Dermis microvascular lymphatic vessel endothelial cell (primary cell): Measurements from ENCODE around the gene LAIR1. TPM values are rescaled to one million over a fixed set of nuclear protein-coding genes. Genes with fewer than 3 reads are reported as not detected.
A peak's percentile ranks its signal among the peaks of the same experiment; 100 is the strongest.
"Not testable (repeated sequence)": the region's sequence is repeated elsewhere in the genome, so short reads cannot be mapped to it uniquely, and the experiment has no call there.

Source experiments
- DNase-seq, 2 donors: peaks; one replicate each; pipeline versions ENCODE4 v3.0.0 to v3.0.0-alpha.2; 2010; ENCODE audit warnings: low read depth in 2 of 2
- total RNA-seq: library from RNA; depleted of rRNA; stranded (reverse); fragments of >200 nt; gene quantifications from 2 replicates; pipeline ENCODE4 v1.2.1, GENCODE V29; 2014

The LAIR1 gene
- not detected in 2 replicates for total RNA-seq

GRCh38 chr19:54364775-54365257 lies at the start of gene LAIR1:
Gene LAIR1 (minus strand): TSS chr19:54364931. CDS start chr19:54364804, 127 bp downstream.
- DNase-seq: no peak

- DNase-seq: no peak
These were observed 49.4 kb upstream of the LAIR1 start for GRCh38 chr19:54414156-54414555.

- no peak for DNase-seq
These were observed 48.1 kb upstream of the LAIR1 start for GRCh38 chr19:54412877-54413276.

GRCh38 chr19:54411033-54411432 lies 46.3 kb upstream of the LAIR1 start:
- no peak for DNase-seq

- DNase-seq: no peak
These were observed 43.8 kb upstream of the LAIR1 start for GRCh38 chr19:54408456-54409026.

- no peak for DNase-seq
These were observed 43.0 kb upstream of the LAIR1 start for GRCh38 chr19:54407780-54408179.

- no peak for DNase-seq
These were observed 40.9 kb upstream of the LAIR1 start for GRCh38 chr19:54405628-54406027.

GRCh38 chr19:54403054-54403453 lies 38.3 kb upstream of the LAIR1 start:
- DNase-seq: no peak

GRCh38 chr19:54400913-54401312 lies 36.2 kb upstream of the LAIR1 start:
- no peak for DNase-seq

- DNase-seq: no peak
These were observed 34.5 kb upstream of the LAIR1 start for GRCh38 chr19:54399189-54399588.

- DNase-seq: no peak
These were observed 31.0 kb upstream of the LAIR1 start for GRCh38 chr19:54395685-54396084.

GRCh38 chr19:54393381-54393780 lies 28.6 kb upstream of the LAIR1 start:
- DNase-seq: no peak

- no peak for DNase-seq
These were observed 27.4 kb upstream of the LAIR1 start for GRCh38 chr19:54392105-54392504.

GRCh38 chr19:54391589-54392061 lies 26.9 kb upstream of the LAIR1 start:
- DNase-seq: no peak

- peak; percentile 36 to 74 for DNase-seq
These were observed 26.3 kb upstream of the LAIR1 start for GRCh38 chr19:54390942-54391577.

- DNase-seq: peak in 1 of 2 donors; percentile 16
These were observed 24.8 kb upstream of the LAIR1 start for GRCh38 chr19:54389553-54389952.

- no peak for DNase-seq
These were observed 24.0 kb upstream of the LAIR1 start for GRCh38 chr19:54388802-54389139.

- peak in 1 of 2 donors; percentile 16 for DNase-seq
These were observed 23.5 kb upstream of the LAIR1 start for GRCh38 chr19:54387991-54388801.

GRCh38 chr19:54383330-54383729 lies 18.6 kb upstream of the LAIR1 start:
- no peak for DNase-seq

GRCh38 chr19:54382041-54382440 lies 17.3 kb upstream of the LAIR1 start:
- DNase-seq: not testable (repeated sequence)

- no peak for DNase-seq
These were observed 16.2 kb upstream of the LAIR1 start for GRCh38 chr19:54380897-54381296.

GRCh38 chr19:54379187-54379678 lies 14.5 kb upstream of the LAIR1 start:
- DNase-seq: no peak
